IPS-NIHi7 (cell line): ENCODE results near the gene AP2A1.
A peak's percentile ranks its signal among the peaks of the same experiment; 100 is the strongest.

Experiments used
- DNase-seq: peaks from one replicate; pipeline ENCODE4 v3.0.0; 2012; ENCODE audit warnings: mixed read lengths; ENCODE audit errors: extremely low spot score

The AP2A1 gene

GRCh38 chr19:49792829-49793560, 26.2 kb downstream of the AP2A1 start:
- no peak for DNase-seq

- no peak for DNase-seq
These were observed 26.7 kb downstream of the AP2A1 start for GRCh38 chr19:49793561-49793840.

DNA sequence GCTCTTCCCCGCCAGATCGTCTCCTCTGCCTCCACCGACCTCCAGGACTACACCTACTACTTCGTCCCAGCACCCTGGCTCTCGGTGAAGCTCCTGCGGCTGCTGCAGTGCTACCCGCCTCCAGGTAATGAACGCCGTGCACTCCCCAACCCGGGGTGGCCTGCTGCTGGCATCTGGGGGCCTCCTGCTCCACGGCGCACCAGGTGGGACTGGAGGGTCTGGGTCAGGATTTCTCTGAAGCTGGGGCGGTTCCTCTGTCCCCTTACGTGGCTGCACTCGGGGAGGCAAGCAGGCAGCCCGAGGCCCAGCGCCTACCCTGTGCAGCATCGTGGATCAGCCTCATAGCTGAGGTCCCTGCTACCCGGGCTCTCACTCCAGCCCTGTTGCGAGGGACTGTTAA, 28.8 kb downstream of the AP2A1 start:
- no peak for DNase-seq

DNA sequence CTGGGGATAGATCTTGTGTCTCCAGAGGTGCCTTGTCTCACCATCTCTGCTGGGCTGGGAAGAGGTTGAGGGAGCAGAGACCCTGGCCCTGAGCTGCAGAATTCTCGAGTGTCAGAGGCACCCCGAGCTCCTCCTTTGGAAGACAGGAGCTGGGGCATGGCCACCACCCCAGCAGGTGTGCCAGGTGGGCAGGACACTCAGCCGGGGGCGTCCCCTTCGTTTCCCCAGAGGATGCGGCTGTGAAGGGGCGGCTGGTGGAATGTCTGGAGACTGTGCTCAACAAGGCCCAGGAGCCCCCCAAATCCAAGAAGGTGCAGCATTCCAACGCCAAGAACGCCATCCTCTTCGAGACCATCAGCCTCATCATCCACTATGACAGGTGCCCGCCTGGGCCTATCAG, 31.8 kb downstream of the AP2A1 start:
- no peak for DNase-seq

DNA sequence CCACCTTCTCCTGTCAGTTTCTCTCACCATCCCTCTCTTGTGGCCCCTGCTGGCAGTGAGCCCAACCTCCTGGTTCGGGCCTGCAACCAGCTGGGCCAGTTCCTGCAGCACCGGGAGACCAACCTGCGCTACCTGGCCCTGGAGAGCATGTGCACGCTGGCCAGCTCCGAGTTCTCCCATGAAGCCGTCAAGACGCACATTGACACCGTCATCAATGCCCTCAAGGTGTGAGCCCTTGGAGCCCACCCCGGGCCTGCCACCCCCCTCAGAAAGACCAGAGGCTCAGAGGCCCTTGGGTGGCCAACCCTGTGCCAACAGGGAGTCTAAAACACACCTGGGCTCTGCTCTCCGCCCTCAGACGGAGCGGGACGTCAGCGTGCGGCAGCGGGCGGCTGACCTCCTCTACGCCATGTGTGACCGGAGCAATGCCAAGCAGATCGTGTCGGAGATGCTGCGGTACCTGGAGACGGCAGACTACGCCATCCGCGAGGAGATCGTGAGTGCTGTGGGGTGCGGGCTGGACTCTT, 32.5 kb downstream of the AP2A1 start:
- DNase-seq: no peak

DNA sequence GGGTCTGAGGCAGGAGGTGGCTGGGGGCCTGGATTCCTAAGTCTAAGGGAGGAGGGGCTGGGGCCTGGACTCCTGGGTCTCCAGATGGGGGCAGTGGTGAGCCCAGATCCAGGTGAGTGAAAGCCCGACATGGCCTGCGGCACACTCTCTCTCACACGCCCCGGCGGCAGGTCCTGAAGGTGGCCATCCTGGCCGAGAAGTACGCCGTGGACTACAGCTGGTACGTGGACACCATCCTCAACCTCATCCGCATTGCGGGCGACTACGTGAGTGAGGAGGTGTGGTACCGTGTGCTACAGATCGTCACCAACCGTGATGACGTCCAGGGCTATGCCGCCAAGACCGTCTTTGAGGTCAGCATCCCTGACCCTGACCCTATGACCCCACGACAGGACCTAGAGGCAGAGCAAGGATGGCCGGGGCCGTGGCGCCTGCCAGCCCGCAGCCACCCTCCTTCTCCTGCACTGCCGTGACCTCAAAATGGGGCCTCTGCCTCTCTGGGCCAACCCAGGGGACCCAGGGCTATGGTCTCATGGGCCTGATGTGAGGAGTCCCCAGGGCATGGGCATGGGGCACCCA, 33.1 kb downstream of the AP2A1 start:
- peak; percentile 69 for DNase-seq

- no peak for DNase-seq
These were observed 34.0 kb downstream of the AP2A1 start for GRCh38 chr19:49800771-49801170.

- DNase-seq: no peak
These were observed 34.6 kb downstream of the AP2A1 start for GRCh38 chr19:49801401-49801888.

GRCh38 chr19:49801966-49802661, 35.3 kb downstream of the AP2A1 start:
- peak; percentile 89 for DNase-seq

DNA sequence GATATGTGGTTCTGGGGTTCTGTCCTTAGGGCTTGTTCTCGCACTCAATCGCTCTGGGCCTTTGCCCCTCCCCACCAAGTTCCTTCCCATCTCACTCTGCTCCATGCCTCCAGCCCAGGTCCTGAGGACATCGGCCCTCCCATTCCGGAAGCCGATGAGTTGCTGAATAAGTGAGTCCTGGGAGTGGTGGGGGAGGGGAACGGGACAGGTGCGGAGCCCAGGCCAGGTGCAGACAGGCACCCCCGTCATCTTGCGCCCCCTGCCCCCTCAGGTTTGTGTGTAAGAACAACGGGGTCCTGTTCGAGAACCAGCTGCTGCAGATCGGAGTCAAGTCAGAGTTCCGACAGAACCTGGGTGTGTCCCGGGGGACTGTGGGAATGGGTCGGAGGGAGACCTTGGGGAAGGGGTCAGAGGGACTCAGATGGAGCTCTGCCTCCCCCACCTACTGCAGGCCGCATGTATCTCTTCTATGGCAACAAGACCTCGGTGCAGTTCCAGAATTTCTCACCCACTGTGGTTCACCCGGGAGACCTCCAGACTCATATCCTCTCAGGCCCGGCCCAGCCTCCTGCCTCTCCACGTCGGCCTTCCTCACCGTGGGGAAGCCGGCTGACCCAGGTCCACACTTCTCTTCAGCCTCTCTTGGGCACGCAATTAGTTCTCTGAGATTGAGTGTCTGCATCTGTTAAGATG, 36.2 kb downstream of the AP2A1 start:
- no peak for DNase-seq

DNA sequence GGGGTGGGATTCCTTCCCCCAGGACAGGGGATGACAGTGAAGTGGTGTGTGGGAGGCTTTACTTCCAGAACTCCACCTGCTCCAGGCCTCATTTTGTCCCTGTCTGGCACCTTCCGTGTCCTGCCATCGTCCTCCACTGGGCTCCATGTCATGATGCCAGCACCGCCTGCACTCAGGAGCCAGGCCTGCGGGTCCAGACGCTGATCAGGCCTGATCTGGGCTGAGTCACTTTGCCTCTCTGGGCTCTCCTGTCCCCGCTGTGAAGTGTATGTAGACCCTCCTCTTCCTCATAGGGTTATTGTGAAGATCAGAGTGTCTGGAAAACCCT, 36.7 kb downstream of the AP2A1 start:
- DNase-seq: no peak

DNA sequence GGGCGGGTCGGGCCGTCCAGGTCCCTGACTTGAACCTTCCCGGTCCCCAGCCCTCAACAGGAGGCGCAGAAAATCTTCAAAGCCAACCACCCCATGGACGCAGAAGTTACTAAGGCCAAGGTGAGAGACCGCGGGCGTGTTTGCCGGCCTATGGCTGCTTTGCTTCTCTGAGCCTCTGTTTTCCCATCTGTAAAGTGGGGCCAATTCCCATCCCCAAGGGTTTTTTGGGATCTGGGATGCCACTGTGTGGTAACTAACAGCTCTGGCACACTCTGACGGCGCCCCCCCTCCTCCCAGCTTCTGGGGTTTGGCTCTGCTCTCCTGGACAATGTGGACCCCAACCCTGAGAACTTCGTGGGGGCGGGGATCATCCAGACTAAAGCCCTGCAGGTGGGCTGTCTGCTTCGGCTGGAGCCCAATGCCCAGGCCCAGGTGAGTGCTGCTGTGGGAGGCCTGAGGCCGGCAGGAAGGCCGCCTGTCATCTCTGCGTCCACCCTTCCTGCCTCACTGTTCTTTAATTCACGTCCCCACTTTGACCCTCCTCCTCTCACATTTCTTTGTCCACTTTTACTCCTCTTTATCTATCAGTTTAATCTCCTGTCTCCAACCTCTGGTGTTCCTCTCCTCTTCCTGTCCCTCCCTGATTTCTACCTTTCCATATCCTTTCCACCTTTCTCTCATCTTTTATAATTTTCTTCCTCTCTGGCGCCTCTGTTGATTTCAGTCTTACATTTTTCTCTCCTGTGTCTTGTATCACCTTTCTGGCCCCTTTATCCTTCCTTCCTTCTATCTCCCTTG, 39.2 kb downstream of the AP2A1 start:
- no peak for DNase-seq

GRCh38 chr19:49806620-49806959, 39.8 kb downstream of the AP2A1 start:
- no peak for DNase-seq

GRCh38 chr19:49807058-49807903, 40.5 kb downstream of the AP2A1 start:
- no peak for DNase-seq

DNA sequence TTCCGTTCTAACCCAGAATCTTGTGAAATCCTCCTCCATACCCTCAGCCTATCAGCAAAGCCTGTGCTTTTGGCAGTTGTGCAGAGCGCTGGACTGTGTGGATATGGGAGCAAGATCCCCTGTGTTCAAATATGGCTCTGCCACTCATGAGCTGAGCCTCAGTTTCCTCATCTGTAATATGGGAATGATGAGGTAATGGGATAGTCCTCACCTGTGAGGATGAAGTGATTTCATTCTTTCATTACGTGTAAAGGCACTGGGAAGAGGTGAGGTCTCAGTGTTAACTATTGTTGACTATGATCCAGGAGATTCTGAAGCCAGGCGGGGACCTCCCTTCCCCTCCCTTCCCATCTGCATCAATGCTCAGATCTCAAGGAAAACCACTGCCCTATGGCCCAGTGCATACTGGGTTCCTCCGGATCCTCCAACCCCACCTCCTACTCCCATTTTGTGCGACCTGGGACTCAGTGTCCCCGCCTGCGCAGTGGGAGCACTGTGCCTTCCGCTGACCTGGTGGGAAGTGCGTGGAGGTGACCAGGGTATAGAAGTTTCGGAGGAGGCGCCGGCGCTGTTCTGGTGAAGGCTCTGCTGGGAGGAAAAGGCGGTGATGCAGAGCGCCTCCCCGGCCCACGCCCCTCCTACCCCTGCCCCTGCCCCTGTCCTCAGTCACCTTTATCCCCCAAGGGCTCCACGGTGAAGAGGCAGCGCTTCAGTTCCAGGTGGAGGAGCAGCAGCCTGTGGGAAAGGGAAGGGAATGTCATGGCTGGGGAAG, 41.3 kb downstream of the AP2A1 start:
- no peak for DNase-seq

GRCh38 chr19:49808711-49809159, 41.9 kb downstream of the AP2A1 start:
- peak; percentile 95 for DNase-seq

DNA sequence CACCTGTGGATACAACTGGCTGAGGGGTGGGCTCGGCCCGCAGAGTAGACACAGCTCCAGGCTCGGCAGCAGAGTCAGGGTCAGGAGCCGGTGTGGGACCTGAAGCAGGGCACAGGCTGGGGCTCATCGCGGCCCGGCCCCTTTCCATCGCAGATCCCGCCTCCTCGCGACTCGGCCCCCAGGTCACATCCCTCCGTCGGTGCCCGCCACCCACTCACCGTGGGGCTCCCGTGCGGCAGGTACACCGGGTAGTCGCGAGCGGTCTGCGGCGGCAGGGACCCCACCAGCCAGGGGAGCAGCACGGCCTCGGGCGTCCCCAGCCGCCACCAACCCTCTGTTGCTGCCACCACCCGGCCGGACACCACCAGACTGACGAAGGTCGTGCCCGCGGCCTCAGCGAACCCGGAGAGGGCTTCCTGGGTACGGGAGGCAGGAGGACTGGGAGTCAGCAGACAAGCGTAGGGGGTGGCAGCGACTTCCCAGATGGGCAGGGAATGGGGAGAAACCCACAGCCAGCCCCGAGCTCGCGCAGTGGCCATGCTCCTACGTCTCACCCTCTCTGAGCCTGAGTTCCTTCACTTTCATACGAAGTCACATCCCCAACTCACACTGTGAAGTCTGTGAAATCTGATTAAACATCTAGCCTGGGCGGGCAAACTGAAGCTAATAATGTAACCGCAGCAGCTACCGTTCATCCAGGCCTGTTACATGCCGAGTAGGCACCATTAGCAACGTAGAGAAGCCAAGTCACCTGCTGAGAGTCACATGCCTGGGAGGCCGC, 42.5 kb downstream of the AP2A1 start:
- DNase-seq: peak; percentile 35

DNA sequence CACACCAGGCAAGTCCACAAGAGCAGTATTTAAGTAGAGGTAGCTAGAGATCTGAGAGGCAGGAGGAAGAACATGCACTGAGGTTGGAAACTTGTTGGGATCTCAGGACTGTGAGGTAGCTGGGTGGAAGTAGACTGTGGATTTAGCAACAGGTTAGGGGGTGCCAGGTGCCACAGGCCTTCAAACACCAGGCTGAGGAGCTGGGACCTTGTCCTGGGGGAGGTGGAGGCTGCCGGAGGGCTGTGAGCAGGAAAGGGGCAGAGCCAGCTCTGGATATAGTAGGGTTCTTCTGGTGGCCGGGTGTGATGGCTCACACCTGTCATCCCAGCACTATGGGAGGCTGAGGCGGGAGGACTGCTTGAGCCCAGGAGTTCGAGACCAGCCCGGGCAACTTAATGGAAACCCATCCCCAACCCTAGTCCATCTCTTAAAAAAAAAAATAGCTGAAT, 43.2 kb downstream of the AP2A1 start:
- no peak for DNase-seq

DNA sequence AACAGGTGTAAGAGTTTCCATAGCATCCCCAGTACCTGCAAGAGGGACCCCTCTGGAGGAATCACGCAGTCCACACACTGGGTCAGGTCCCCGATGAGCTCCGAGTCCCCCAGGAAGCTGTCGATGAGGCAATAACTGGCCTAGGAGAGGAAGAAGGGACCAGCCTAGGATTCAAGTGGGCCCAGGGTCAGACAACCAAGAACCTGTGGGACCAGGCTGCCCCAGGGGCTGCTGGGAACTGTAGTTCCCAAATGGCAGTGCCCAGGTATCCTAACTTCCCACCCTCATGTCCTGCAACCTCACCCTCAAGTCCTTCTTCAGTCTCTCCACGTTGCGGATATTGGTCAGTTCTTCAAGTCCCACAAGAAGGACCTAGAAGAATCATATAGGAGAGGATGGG, 44.5 kb downstream of the AP2A1 start:
- DNase-seq: no peak
